NCI-H2227 treated with DMSO at 0.1 percent for 48 hours (cell line): ENCODE results near the gene MUC4.
A peak's percentile ranks its signal among the peaks of the same experiment; 100 is the strongest.

ENCODE experiments used
- DNase-seq: peaks from one replicate; lab custom pipeline; 2025; lab: John Stamatoyannopoulos, UW

MUC4 gene

GRCh38 chr3:195811756-195812155, at the start of gene MUC4:
Gene MUC4 (minus strand): TSS chr3:195811929. CDS start chr3:195811817, 112 bp downstream.
- no peak for DNase-seq

- DNase-seq, result no peak
Measured at GRCh38 chr3:195860456-195860855, 48.7 kb upstream of the MUC4 start.

DNA sequence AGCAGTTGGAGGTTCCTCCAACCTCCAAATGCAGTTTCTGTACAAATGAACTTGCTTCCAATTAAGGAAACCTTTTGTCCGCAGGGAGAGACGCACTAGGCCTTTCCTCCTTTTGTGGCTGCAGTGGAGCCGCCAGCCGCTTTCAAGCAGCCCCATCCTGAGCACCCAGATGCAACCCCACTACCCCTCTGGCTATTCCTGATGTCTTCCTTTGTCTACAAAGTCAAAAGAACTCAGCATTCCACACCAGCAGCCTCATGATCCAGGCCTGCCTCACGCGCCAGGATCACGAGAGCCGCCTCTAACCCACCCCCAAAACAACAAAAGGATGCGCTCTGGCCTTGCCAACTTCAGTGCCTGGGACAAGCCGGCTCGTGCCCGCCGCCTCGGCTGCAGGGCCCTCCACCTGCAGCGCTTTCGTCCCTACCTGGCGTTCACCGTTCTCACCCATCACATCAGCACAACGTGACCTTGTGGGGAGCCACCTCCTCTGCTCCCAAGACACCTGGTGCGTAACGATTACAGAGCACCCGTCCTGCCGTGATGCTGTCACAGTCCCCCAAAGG, 48.2 kb upstream of the MUC4 start:
- DNase-seq, result no peak

GRCh38 chr3:195859061-195859845, 47.5 kb upstream of the MUC4 start:
- DNase-seq, result peak; percentile 68

DNA sequence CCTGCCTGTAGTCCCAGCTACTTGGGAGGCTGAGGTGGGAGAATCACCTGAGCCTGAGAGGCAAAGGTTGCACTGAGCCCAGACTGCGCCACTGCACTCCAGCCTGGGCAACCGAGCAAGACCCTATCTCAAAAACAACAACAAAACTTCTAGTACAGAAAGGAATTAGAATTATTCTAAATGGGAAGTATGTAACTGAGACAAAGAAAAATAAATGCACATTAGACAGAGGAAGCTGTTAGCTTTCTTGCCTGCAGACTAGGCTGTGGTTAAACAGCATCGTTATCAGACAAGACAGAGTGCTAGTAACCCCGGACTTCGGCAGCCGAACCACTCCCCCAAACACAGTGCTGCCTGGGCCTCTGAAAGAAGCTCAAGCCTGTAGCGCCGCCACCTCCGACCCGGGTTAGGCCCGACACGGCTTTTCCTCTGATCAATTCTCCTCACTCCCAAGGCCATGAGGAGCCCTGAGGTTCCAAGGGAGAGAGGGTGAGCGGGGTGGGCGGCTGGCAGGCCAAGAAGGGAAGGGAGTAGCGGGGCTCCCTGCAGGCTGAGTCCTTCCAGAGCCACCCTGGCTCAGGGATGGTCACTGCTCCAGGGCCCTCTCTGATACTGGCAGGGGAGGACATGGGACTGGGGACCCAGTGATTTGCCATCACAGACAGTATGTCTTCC, 44.8 kb upstream of the MUC4 start:
- no peak for DNase-seq

DNA sequence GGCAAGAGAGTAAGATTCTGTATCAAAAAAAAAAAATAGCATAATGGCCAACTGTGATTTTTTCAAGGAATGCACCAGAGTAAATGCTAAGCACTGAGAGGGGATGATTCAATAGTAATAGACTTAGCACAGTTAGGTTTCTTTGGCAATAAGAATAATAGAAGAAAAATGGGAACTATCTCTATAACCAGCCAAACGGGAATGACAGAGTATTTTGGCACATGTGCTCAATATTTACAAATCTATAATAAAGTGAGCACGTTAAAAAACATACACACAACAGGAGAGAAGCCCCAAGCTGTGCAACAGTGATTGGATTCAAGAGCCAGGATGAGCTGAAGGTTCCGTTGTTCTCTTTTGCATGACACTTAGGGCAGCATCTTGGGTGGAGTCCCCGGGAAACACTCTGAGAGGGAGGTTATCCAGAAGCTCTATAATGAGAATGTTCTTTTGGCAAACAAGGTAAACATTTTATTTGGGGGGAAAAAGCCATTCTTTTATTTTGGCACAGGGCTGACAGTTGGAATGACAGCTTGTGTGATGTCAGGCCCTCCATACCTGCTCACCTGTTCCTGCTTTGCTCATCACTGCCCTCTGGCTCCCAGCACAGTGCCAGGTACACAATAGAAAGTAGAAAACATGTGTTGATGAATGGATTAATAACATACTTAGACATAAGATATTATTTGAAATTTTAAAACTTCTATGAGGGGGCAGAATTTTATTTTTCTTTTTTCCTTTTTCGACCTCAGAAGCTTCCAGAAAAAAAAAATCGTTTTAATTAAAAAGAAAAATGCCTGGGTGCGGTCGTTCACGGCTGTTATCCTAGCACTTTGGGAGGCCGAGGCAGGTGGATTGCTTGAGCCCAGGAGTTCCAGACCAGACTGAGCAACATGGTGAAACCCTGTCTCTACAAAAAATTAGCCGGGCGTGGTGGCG, 44.0 kb upstream of the MUC4 start:
- no peak for DNase-seq

DNA sequence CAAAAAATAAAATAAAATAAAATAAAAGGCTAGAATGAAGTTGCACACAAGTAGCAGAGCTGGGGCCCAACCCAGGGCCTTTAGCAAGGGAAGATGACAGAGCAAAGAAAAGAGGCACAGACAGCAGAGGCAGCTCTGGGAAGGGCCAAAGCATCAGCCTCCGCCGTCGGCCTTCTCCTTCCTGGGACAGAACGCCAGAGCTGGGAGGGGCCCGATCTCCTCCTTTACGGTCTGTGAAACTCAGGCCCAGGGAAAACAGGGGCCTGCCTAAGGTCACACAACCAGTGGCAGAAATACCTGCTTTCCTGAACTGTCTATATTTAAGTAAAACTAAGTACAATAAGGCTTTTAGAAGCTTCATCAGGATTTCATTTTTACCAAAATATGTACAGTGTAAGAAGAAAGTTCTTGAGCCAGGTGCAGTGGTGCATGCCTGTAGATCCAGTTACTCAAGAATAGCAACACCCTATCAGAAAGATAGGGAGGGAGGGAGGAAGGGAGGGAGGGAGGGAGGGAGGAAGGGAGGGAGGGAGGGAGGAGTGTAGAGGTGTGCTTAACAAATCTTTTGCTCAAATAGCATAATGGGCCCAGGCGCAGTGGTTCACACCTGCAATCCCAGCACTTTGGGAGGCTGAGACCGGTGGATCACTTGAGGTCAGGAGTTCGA, 43.0 kb upstream of the MUC4 start:
- DNase-seq, result no peak

DNA sequence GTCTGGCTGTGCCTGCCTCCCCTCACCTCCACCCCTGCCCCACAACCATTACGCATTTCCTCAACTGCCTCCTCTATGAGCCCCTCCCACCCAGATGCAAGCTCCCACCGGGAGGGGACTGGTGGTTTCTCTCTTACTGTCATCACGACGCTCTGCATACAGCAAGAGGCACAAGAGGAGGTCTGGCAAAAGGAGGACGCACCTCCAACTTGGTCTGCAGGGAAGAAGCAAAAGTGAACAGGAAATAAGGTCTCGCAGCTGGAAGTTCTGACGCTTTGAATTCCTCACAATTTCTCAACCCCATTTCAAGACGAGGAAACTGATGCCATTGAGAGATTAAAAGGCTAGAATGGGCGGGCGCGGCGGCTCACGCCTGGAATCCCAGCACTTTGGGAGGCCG, 42.3 kb upstream of the MUC4 start:
- DNase-seq, result no peak

DNA sequence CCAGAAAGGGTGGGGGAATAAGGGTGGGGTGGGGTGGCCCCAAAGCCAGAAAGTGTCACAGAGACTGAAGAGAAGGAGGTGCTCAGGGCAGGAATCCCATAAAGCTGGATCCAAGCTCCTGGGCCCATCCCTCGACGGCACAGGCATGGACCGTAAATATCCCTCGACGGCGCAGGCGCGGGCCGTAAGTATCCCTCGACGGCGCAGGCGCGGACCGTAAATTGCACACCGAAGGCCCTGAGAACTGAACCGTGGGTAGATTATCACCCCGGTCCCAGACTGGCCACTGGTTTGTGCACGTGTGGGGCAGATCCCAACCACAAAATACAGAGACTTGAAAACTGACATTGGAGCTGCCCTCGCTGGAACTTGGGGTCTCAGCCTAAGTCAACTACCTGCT, 41.3 kb upstream of the MUC4 start:
- no peak for DNase-seq

DNA sequence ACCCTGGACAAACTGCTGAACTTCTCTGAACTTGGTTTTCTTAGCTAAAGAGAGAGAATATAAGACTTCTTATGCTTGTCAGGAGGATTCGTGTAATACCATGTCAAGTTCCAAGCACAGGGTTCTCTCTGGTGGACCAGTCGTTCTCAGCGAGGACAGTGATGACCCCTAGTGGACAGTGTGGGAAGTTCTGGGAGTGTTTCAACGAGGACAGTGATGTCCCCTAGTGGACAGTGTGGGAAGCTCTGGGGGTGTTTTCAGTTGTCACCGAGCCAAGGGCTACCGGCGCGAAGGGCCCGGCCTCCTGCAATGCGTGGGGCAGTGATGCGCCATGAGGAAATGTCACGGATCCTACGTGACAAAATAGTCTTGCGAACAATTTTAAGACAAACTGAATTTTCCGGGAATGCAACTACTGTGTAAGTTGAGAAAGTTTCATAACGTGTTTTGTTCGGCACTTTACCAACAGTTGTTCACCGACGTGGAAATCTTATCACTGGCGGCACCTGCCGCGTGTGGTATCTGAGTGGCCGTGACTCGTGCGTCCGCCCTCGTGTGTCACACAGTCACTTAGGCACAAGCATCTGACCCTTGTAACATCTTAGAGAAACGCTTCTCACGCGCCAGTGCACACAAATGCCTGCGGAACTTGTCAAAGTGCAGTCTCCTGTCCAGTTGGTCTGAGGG, 39.3 kb upstream of the MUC4 start:
- peak; percentile 76 for DNase-seq

DNA sequence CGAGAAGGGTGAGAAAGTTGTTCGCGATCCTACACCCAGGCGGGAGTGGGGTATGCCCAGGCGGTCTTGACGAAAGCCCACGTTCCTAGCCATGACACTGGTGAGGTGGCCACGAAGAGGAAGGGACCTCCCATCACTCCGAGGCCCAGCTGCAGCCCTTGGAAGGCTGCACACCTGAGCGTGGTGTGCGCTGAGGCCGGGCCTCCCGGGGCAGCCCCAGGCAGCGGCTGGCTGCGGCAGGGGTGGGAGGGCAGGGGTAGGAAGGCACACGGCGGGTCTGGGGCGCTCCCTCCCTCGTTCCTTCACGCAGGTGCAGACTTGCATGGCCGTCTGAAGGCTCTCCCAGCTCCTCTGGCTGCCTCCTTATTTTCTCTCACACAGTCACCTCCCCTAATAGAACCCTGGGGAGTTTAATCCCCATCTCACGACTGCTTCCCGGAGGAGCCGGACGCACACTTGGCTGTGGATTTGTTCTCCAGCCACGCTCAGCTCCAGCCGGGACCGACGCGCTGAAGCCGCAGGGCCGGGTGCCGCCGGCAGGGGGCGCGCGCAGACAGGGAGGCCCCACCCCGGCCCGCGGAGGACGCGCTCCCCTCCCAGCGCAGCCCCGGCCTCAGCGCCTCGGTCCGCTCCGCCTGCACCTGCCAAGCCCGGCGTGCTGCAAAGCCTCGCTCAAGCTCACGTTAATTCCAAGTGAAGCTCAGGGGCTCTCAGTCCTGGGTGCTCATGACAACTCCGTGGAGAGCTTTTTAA, 37.8 kb upstream of the MUC4 start:
- DNase-seq, result peak; percentile 64

- DNase-seq, result no peak
Measured at GRCh38 chr3:195847055-195847950, 35.6 kb upstream of the MUC4 start.

DNA sequence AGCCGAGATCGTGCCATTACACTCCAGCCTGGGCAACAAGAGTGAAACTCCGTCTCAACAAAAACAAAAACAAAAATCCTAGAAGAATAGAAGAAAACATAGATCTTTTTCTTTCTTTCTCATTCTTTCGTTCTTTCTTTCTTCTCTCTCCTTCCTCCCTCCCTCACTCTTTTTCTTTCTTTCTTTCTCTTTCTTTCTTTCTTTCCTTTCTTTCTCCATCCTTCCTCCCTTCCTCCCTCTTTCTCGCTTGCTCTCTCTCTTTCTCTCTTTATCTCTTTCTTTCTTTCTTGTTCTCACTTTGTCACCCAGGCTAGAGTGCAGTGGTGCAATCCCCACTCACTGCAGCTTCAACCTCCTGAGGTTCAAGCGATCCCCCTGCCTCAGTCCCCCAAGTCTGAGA, 33.8 kb upstream of the MUC4 start:
- DNase-seq, result no peak

GRCh38 chr3:195844671-195845218, 33.0 kb upstream of the MUC4 start:
- no peak for DNase-seq

- DNase-seq, result peak; percentile 31
Measured at GRCh38 chr3:195839260-195840010, 27.7 kb upstream of the MUC4 start.

DNA sequence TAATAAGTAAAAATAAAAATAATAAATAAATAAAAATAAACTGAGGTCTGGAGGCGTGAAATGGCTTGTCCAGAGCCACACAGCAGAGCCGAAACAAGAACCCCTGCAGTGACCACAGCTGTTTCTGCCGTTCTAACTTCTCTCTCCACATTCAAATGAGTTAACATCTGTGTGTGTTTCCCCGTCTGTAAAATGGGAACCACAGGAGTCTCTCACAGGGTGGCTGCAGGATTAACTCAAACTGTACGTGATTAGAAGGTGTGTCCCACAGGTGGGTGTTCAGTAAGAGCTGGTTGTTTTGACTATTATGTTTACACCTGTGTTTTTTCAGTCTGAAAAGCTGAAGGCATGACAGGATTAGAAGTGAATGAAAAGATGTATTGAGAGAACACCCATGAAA, 27.0 kb upstream of the MUC4 start:
- DNase-seq, result no peak

DNA sequence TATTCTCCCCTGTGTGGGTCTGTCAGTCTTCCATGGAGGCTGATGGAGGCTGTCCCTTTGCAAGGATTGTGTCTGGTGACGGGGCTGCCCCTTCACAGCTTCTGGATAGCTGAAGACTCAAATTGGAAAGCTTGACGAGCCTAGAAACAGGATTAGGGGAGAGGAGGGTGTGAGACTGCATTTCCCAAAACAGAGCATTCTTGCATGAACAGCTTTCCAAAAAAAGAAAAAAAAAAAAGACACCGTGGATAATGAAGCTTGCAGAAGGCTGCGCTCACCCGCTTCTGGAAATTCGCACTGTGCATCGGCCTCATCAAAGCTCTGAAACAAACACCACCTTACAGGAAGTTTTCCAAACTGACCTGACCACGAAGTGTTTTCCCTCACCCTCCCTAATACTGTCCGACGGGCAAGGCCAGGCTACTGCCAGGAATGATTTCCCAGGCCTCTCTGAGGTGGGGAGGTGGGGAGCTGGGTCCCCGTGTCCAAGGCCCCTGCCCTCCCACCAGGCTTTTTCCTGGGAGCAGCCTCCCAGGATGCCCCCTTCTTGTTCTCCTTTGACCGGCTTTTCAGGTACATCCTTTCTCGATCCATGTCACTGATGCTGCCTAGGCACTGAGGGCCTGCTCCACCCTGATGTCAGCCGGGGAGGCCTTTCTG, 24.9 kb upstream of the MUC4 start:
- no peak for DNase-seq

DNA sequence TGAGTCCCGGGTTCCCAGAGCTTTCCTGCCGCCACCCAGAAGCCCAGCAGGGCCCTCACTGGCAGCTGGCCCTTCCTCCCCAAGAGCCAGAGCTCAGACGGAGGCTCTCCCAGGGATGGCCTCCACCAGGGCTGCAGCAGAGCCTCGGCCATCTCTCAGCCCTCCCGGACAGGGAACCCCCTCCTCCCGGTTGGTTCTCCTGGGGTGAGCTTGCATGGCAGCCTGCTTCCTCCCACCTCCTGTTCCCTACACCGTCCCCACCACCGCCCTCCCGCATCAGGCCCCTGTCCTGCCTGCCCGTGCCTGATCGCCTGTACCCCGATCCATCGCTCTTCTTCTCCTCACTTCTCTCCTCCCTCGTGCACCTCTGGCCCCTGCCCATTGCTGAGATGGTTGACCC, 24.1 kb upstream of the MUC4 start:
- DNase-seq, result no peak
